SKM-1 treated with dmso at 0.1 percent for 144 hours (cell line): ENCODE results near the gene SLC38A11.

Experiments used
- DNase-seq: peaks from one replicate; lab custom pipeline; 2025; ENCODE audit not compliant: unreplicated experiment; lab: John Stamatoyannopoulos, UW

The SLC38A11 gene

GRCh38 chr2:164917296-164917903, 37.9 kb downstream of the SLC38A11 start:
- DNase-seq = no peak

- DNase-seq = no peak
Observed at GRCh38 chr2:164915566-164915965, 39.8 kb downstream of the SLC38A11 start.

DNA sequence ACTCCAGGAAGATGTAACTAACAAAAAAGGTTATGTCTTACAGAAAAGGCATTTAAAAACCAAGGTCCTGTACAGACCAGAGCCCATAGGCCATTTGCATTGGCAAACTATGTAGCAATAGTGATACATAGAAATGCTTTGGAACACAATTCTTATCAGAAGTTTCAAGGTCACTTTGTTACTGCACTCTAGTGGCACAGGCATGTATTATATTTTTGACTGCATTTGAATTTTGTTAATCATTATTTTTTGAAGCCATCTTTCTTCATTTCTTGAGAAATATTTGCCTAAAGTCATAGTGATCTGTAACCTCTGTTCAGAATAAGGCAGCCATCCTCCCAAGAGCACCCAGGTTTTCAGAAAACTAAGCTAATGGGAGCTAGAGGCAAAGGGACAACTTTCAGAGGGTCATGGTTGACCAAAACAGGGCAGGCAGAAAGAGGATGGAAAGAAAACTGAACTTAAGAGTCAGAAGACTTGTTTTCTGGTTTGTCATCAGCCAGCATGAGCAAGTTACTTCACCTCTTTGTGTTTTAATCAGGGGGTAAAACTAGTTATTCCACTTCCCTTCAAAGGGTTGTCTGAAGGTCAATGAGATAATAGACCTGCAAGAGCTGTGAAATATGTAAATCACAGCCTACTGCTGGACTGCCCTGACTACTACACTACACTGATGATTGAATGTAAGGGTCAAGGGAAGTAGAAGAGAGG, 41.5 kb downstream of the SLC38A11 start:
- no peak for DNase-seq

DNA sequence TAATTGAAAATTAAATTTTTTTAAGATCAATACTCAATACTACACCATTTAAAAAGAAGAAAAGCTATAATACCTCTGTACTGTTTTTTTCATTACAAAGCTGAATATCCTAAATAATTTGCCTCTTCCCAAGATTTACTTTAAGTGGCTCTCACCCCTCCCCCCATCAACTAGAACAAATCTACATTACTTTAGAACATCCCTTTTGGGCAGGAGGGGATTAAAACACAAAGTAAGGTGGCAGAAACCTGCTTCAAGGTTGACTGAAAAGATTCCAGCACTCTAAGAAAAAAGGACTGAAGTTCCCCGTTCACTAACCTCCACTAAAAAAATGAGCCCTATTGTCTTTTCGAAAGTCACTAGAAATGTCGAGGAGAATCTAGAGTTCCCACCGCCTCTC, 42.3 kb downstream of the SLC38A11 start:
- DNase-seq = no peak

- DNase-seq = no peak
Observed at GRCh38 chr2:164911832-164912231, 43.5 kb downstream of the SLC38A11 start.

DNA sequence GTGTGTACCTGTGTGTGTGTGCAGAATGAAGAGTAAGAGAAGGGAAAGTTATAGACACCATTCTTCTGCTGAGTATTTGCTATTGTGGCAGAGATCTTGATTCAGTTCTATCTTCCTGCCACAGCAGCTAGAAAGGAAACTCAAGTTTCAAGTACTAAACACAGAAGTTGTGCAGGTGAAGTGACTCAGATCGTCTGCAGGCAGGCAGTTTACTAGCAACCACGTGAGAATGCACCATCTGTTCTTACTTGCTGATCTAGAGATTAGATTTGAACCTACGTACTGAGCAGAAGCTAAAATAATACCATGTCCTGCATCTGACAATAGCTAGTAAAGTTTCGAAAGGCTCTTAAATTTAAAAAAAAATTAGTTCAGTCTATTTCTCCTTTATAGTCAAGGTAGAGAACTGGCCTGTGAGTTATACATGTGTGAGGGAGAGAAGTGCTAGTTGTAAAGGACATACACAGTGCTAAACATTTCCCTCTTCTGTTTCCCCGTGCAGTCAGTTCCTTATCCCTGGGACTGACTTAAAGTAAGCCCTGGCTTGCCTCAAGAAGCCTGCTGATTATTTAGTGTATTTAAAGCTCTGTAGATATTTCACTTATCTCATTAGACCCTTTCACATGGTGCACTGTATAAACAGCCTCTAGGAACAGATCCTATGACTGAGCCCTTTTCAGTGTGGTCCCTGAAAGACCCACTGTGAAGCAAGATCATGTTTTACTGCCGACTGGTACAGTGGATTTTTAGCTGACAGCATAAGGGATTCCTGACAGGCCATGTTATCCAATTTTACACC, 45.0 kb downstream of the SLC38A11 start:
- DNase-seq = peak; percentile 20

DNA sequence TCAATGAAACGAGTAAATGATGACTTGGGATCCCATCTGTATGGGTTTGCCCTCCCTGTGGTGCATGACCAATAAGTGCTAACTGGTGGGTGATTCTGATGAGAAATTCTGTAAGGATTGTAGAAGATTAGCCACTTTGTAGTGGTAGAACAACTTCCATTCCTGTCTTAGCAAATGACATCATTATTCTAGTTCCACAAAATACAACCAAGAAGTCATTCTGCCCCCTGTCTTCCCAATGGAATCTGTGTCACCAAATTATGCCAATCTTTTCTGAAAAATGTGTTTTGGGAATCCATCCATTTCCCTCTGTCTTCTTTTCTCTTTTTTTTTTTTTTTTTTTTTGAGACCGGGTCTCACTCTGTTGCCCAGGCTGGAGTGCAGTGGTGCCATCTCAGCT, 48.4 kb downstream of the SLC38A11 start:
- DNase-seq = no peak

- no peak for DNase-seq
Observed at GRCh38 chr2:164905307-164905706, 50.0 kb downstream of the SLC38A11 start.

- no peak for DNase-seq
Observed at GRCh38 chr2:164903951-164904350, 51.4 kb downstream of the SLC38A11 start.

- DNase-seq = no peak
Observed at GRCh38 chr2:164903204-164903603, 52.1 kb downstream of the SLC38A11 start.

- no peak for DNase-seq
Observed at GRCh38 chr2:164899121-164899520, 56.2 kb downstream of the SLC38A11 start.

DNA sequence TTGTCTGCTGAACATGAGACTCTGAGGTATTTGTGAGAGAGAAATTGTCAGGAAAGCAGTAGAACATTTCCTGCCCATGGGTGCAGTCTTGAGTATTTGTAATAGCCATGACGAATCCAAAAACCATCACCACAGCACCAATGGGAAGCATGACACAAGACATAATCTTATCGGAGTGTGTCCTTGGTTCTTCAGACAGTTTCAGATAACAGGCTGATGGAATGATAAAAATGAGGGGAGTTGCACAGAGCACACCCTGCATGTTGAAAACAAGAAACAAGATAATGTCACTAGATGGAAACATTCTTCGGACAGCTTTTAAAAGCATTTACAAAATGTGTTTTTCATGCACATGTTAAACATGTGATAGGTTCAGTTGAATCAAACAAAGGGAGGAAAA, 56.9 kb downstream of the SLC38A11 start:
- DNase-seq = no peak

DNA sequence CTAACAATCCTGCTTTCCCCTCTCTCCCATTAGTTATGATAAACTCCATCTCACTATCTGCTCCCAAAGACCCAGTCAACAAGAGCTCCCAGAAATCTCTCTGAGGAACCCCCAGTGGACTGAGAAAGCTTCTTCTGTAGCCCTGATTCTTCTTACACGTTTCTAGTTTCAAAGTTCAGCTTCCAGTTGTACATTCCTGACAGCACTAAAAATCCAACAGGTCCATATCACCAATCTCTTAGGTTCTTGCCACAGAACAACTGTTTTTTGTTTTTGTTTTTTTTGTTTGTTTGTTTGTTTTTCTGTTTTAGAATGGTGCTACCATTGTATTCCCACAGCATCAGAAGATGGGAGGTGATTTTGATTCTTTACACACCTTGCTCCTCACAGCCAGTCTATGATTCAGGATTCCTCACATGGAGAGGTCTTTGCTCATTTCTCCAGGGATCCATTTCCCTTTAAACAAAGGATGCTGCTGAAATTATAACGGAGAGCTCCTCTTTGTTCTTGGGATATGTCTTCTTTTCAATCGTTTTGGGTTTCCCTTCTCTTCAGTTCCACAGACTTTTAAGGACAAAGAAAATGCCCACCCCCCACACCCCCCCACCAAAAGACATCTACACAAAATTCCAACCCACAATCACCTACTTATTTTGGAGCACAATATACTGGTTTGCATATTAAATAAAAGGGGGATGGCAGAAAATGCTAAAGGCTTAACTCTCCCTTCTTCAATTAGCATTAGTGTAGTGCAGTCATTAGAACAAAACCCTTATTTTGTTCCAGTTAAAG, 57.7 kb downstream of the SLC38A11 start:
- no peak for DNase-seq

DNA sequence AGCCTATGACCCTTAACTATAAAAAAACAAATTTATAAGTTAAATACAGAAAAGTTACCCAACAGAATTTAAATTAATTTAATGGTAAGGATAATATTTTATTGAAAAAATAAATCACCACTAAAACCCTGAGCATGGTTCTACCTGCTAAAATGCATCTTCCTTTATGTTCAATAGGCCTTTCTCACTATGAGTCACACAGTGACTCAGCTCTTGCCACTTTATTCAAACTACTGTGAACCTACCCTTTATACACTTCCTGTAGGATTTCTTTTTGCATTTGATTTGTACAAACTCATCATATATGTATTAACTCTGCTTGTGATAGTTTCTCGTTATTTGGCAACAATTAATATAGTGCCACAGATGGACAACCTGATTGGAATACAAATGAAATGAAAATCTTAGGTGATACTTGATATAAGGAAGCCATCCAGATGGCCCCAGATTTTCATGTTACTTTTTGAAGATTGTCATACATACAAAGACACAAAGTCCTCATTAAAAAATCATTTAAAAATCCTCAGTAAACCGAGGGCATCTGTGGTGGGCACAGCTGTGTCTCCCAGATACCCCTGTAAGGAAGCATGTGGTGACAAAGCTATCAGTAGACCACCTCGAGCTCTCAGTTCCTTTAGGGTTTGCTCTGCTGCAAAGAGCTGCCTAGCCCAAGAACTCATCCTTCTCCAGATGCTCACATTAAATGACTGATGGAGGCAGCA, 58.5 kb downstream of the SLC38A11 start:
- DNase-seq = no peak

DNA sequence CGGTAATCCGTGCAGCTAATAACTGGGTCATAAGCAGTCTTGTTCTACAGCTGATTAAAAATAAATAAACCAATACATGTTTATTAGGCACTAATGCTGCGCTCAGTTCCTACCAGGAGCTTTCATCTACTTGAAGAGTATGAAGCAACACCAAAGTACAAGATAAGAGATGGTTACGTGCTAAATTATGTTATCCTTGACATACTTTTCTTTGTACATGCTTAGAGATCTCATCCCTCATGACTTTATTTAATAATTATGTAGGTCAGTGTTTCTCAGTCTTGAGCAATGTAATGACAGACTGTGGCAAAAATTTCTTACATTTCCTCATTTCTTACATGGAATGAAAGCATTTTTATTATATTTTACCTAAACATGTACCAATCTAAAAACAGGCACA, 59.1 kb downstream of the SLC38A11 start:
- DNase-seq = no peak

- no peak for DNase-seq
Observed at GRCh38 chr2:164891460-164891859, 63.9 kb downstream of the SLC38A11 start.

DNA sequence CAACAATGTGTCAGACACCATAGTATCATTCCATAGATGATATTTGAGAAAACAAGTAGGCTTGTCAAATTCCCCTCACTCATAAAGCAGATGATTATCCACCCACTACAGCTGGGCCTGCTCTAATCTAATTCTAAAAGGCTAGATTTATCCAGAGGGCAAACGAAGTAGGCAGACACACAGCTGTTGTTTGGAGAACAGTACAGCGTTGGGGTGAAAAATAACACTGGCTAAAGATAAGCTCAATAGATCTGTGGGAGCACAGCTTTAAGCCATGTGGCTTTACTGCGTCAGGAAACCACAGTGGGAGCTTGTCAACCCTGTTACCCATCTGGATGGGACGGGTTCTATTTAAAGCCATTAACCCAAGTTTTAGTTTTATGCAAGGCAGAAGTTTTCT, 64.8 kb downstream of the SLC38A11 start:
- no peak for DNase-seq

GRCh38 chr2:164888592-164888991, 66.7 kb downstream of the SLC38A11 start:
- DNase-seq = no peak

DNA sequence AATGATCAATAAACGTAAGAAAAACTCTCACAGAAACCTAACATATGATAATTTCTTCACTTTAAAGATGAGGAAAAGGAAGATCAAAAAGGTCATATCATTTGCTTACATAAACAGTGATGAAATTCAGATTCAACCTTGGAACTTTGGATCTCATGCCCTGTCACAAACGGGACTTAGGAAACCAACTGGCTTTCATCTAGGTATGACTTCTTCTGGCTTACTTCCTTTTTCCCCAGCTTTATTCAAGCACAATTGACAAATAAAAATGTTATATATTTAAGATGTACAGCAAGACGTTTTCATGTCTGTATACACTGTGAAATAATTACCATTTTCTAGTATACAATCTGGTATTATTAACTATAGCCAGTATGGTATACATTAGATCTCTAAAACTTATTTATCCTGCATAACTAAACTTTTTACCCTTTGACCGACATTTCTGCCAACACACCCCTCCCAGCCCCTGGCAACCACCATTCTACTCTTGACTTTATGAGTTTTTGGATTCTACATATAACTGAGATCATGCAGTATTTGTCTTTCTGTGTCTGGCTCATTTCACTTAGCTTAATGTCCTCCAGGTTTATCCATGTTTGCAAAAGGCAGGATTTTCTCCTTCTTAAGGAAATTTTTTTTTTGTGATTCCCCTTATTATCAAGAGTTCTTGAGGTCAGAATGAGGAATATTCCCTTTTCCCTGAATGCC, 67.7 kb downstream of the SLC38A11 start:
- DNase-seq = no peak

DNA sequence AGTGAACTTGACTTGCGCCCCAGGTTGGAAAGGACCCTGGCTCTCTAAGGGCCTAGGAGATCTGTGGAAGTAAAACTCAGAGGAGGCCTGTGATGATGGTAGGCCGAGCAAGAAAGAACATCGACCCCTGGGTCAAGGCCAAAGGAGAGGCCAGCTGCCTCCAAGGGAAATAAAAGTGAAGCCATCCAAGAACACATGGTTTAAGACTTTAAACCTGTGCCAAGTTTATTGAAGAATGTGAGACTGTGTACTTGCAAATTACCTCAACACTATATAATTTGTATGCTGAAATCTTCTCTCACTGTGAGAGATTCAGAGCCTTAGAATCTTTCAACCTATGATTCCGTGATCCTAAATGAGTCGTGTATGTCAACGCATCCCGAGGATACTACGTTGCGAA, 73.0 kb downstream of the SLC38A11 start:
- no peak for DNase-seq
